Parathyroid adenoma (tissue), 2 donors: Measurements from ENCODE around the gene ADORA1.

Experiments used
- H2AFZ ChIP-seq: fragments of 300-600 bp; sonication (generic); one replicate; pipeline ENCODE4 v1.7.0; 2017; ENCODE audit warnings: antibody characterized with exemption, mild to moderate bottlenecking
- H3K27ac ChIP-seq: fragments of 300-600 bp; sonication (generic); one replicate; pipeline ENCODE4 v1.7.0; 2017
- H3K27me3 ChIP-seq: fragments of 300-600 bp; sonication (generic); one replicate; pipeline ENCODE4 v1.7.0; 2017; ENCODE audit warnings: low read length; ENCODE audit not compliant: control insufficient read depth, insufficient read depth
- H3K36me3 ChIP-seq: fragments of 300-600 bp; sonication (generic); one replicate; pipeline ENCODE4 v1.7.0; 2017; ENCODE audit warnings: low read length; ENCODE audit not compliant: control insufficient read depth, insufficient read depth
- H3K4me1 ChIP-seq: fragments of 300-600 bp; sonication (generic); one replicate; pipeline ENCODE4 v1.7.0; 2017; ENCODE audit warnings: control low read depth
- H3K4me2 ChIP-seq: fragments of 300-600 bp; sonication (generic); one replicate; pipeline ENCODE4 v1.7.0; 2017; ENCODE audit warnings: low read length
- H3K4me3 ChIP-seq: fragments of 300-600 bp; sonication (generic); one replicate; pipeline ENCODE4 v1.7.0; 2017; ENCODE audit warnings: low read depth, low read length
- H3K79me2 ChIP-seq: fragments of 300-600 bp; sonication (generic); one replicate; pipeline ENCODE4 v1.7.0; 2017; ENCODE audit warnings: control low read depth
- H3K9ac ChIP-seq: fragments of 300-600 bp; sonication (generic); one replicate; pipeline ENCODE4 v1.7.0; 2017; ENCODE audit warnings: mild to moderate bottlenecking
- H3K9me3 ChIP-seq: fragments of 300-600 bp; sonication (generic); one replicate; pipeline ENCODE4 v1.7.0; 2017; ENCODE audit warnings: low read length; ENCODE audit not compliant: control insufficient read depth
- CTCF ChIP-seq: fragments of 300-600 bp; sonication (generic); IDR thresholded peaks from one replicate; pipeline ENCODE4 v1.7.0; 2017; ENCODE audit warnings: antibody characterized with exemption, mild to moderate bottlenecking
- donor health status: primary hyperparathyroidism.

The ADORA1 gene

DNA sequence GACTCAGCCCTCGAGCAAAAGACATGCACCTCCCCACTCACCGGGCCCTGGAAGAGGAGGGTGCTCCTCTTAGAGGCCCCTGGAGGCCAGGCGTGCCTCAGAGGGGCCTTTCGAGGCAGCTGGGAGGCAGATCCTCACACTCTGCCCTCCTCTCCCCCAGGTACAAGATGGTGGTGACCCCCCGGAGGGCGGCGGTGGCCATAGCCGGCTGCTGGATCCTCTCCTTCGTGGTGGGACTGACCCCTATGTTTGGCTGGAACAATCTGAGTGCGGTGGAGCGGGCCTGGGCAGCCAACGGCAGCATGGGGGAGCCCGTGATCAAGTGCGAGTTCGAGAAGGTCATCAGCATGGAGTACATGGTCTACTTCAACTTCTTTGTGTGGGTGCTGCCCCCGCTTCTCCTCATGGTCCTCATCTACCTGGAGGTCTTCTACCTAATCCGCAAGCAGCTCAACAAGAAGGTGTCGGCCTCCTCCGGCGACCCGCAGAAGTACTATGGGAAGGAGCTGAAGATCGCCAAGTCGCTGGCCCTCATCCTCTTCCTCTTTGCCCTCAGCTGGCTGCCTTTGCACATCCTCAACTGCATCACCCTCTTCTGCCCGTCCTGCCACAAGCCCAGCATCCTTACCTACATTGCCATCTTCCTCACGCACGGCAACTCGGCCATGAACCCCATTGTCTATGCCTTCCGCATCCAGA, 37.7 kb downstream of the ADORA1 start:
- TF ChIP-seq CTCF: no peak
- H3K9me3 ChIP-seq: no peaks in the 10 kb centered on the region
- H3K36me3 ChIP-seq: no peaks in the 10 kb centered on the region
- no peak overlapping the region for H3K4me2 ChIP-seq
- no peak overlapping the region for H3K4me3 ChIP-seq
- H2AFZ ChIP-seq: no peak overlapping the region
- no peaks in the 10 kb centered on the region for H3K79me2 ChIP-seq
- peaks cover 3% of the 10 kb centered on the region for H3K4me1 ChIP-seq
- no peak overlapping the region for H3K27ac ChIP-seq
- no peaks in the 10 kb centered on the region for H3K27me3 ChIP-seq
- no peak overlapping the region for H3K9ac ChIP-seq

- H3K9me3 ChIP-seq: no peaks in the 10 kb centered on the region
- no peak overlapping the region for H3K4me2 ChIP-seq
- no peak for TF ChIP-seq CTCF
- no peaks in the 10 kb centered on the region for H3K27me3 ChIP-seq
- H3K27ac ChIP-seq: no peak overlapping the region
- H3K4me1 ChIP-seq: peaks cover 3% of the 10 kb centered on the region
- H3K4me3 ChIP-seq: no peak overlapping the region
- no peaks in the 10 kb centered on the region for H3K36me3 ChIP-seq
- H2AFZ ChIP-seq: no peak overlapping the region
- H3K9ac ChIP-seq: no peak overlapping the region
- no peaks in the 10 kb centered on the region for H3K79me2 ChIP-seq
These were observed 38.3 kb downstream of the ADORA1 start for GRCh38 chr1:203165800-203166161.

DNA sequence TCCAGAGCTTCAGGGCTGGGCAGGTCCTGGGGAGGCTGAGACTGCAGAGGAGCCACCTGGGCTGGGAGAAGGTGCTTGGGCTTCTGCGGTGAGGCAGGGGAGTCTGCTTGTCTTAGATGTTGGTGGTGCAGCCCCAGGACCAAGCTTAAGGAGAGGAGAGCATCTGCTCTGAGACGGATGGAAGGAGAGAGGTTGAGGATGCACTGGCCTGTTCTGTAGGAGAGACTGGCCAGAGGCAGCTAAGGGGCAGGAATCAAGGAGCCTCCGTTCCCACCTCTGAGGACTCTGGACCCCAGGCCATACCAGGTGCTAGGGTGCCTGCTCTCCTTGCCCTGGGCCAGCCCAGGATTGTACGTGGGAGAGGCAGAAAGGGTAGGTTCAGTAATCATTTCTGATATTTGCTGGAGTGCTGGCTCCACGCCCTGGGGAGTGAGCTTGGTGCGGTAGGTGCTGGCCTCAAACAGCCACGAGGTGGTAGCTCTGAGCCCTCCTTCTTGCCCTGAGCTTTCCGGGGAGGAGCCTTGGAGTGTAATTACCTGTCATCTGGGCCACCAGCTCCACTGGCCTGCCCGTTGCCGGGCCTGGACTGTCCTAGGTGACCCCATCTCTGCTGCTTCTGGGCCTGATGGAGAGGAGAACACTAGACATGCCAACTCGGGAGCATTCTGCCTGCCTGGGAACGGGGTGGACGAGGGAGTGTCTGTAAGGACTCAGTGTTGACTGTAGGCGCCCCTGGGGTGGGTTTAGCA, 38.8 kb downstream of the ADORA1 start:
- Histone ChIP-seq H2AFZ (no peak overlapping the region), H3K9me3 (no peaks in the 10 kb centered on the region), H3K9ac (no peak overlapping the region), H3K36me3 (no peaks in the 10 kb centered on the region), H3K4me1 (peaks cover 3% of the 10 kb centered on the region), H3K27ac (no peak overlapping the region), H3K27me3 (no peaks in the 10 kb centered on the region), H3K4me2 (no peak overlapping the region), H3K4me3 (no peak overlapping the region), H3K79me2 (no peaks in the 10 kb centered on the region)
- peak; percentile 39 for TF ChIP-seq CTCF

DNA sequence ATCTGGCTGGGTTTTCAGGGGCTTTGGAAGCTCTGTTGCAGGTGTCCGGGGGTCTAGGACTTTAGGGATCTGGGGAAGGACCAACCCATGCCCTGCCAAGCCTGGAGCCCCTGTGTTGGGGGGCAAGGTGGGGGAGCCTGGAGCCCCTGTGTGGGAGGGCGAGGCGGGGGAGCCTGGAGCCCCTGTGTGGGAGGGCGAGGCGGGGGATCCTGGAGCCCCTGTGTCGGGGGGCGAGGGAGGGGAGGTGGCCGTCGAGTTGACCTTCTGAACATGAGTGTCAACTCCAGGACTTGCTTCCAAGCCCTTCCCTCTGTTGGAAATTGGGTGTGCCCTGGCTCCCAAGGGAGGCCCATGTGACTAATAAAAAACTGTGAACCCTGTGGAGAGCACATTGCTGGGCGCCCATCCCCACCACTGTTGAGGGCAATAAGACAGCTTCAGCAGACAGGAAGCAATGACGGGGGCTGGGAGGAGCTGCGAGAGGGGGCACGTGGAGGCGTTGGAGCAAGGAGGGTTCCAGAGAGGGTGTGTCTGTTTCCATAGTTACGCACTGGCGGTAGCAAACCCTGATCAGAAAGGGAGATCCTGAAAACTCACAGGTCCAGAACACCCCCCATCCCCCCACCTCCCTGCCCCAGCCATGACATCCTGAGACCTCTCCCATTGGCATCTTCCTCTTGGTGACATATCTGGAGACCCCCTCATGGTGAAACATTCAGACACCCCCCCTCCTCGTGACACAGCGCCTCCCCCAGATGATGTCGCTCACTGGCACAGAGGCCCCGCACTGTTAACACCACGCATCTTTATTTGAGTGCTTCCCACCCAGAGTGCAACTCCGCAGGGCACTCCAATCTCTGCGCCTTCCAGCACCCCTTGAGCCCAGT, 39.7 kb downstream of the ADORA1 start:
- H3K9ac ChIP-seq: no peak overlapping the region
- H3K27me3 ChIP-seq: no peaks in the 10 kb centered on the region
- no peak for TF ChIP-seq CTCF
- no peak overlapping the region for H2AFZ ChIP-seq
- no peaks in the 10 kb centered on the region for H3K36me3 ChIP-seq
- H3K27ac ChIP-seq: no peak overlapping the region
- no peak overlapping the region for H3K4me3 ChIP-seq
- no peaks in the 10 kb centered on the region for H3K9me3 ChIP-seq
- H3K4me1 ChIP-seq: peaks cover 3% of the 10 kb centered on the region
- no peak overlapping the region for H3K4me2 ChIP-seq
- no peaks in the 10 kb centered on the region for H3K79me2 ChIP-seq
